IMR-90 (cell line): ENCODE results near the gene TDRKH. TPM values are rescaled to one million over a fixed set of nuclear protein-coding genes. Genes with fewer than 3 reads are reported as not detected.

Experiments
- ATAC-seq: fragments of 200-7000 bp; cut with Tn5 transposase; 2 replicates; pipeline ENCODE4 v1.9.1; 2020; ENCODE audit warnings: low read depth, mild to moderate bottlenecking, moderate library complexity
- BruUV-seq: library from RNA; stranded (reverse); fragments of 400-500 nt; replicated peaks from 2 replicates; lab custom pipeline; 2021; lab: Mats Ljungman, UMichigan
- CTCF ChIA-PET: fragments of 300-600 bp; formaldehyde crosslinking; extraction: SDS; loops from one replicate; lab custom pipeline; 2021; ENCODE audit warnings: antibody characterized with exemption; lab: Yijun Ruan, JAX
- POLR2A ChIA-PET: fragments of 300-600 bp; sonication (Branson Sonifier 250); formaldehyde crosslinking; loops from one replicate; lab custom pipeline; 2022; ENCODE audit warnings: antibody characterized with exemption; ENCODE audit not compliant: unreplicated experiment; lab: Charles Lee
- DNase-seq: peaks from one replicate; pipeline ENCODE4 v3.0.0; 2013
- H2AFZ ChIP-seq: replicated peaks from 2 replicates; pipeline ENCODE3; 2013; ENCODE audit warnings: low read length, mild to moderate bottlenecking; ENCODE audit not compliant: poor library complexity
- H2AK5ac ChIP-seq: 2 replicates; pipeline ENCODE4 v1.6.1; 2013; ENCODE audit warnings: low read depth, low read length, inconsistent platforms
- H2AK9ac ChIP-seq: replicated peaks from 2 replicates; pipeline ENCODE3; 2013; ENCODE audit warnings: mild to moderate bottlenecking, low read depth, low read length, moderate library complexity; ENCODE audit not compliant: poor library complexity
- H2BK120ac ChIP-seq: 2 replicates; pipeline ENCODE4 v1.6.1; 2013; ENCODE audit warnings: low read depth, low read length, inconsistent platforms
- H2BK15ac ChIP-seq: 3 replicates; pipeline ENCODE4 v1.6.1; 2013; ENCODE audit warnings: low read depth, low read length, inconsistent platforms
- H2BK20ac ChIP-seq: 2 replicates; pipeline ENCODE4 v1.6.1; 2013; ENCODE audit warnings: low read depth, mild to moderate bottlenecking, inconsistent platforms, low read length, moderate library complexity
- H2BK5ac ChIP-seq: 2 replicates; pipeline ENCODE4 v1.6.1; 2013; ENCODE audit warnings: mild to moderate bottlenecking, low read depth, low read length, inconsistent platforms; ENCODE audit not compliant: poor library complexity, severe bottlenecking
- H3K14ac ChIP-seq: replicated peaks from 2 replicates; pipeline ENCODE4 v1.6.1; 2013; ENCODE audit warnings: low read depth, low read length, inconsistent platforms
- H3K18ac ChIP-seq: 2 replicates; pipeline ENCODE4 v1.6.1; 2013; ENCODE audit warnings: low read depth, low read length, control low read depth
- H3K23ac ChIP-seq: 2 replicates; pipeline ENCODE4 v1.6.1; 2013; ENCODE audit warnings: low read depth, low read length, inconsistent platforms
- H3K27ac ChIP-seq: 2 replicates; pipeline ENCODE4 v1.5.1; 2013; ENCODE audit warnings: mild to moderate bottlenecking, control low read depth, low read length; ENCODE audit not compliant: insufficient read depth
- H3K27me3 ChIP-seq: 2 replicates; pipeline ENCODE4 v1.6.1; 2013; ENCODE audit warnings: low read length; ENCODE audit not compliant: control insufficient read depth, insufficient read depth
- H3K36me3 ChIP-seq: 2 replicates; pipeline ENCODE4 v1.6.1; 2013; ENCODE audit warnings: low read length, mixed read lengths; ENCODE audit not compliant: control insufficient read depth, insufficient read depth
- H3K4ac ChIP-seq: 2 replicates; pipeline ENCODE4 v1.6.1; 2013; ENCODE audit warnings: low read depth, low read length, inconsistent platforms
- H3K4me1 ChIP-seq: 2 replicates; pipeline ENCODE4 v1.6.1; 2013; ENCODE audit warnings: low read length, mixed read lengths; ENCODE audit not compliant: control insufficient read depth, insufficient read depth
- H3K4me2 ChIP-seq: 2 replicates; pipeline ENCODE4 v1.6.1; 2013; ENCODE audit warnings: low read depth, mild to moderate bottlenecking, control low read depth, low read length, moderate library complexity
- H3K4me3 ChIP-seq: 2 replicates; pipeline ENCODE4 v1.5.1; 2013; ENCODE audit warnings: low read depth, mild to moderate bottlenecking, control low read depth, low read length, moderate library complexity; ENCODE audit not compliant: insufficient read depth
- H3K56ac ChIP-seq: 2 replicates; pipeline ENCODE4 v1.6.1; 2013; ENCODE audit warnings: low read length, inconsistent platforms; ENCODE audit not compliant: insufficient read depth; ENCODE audit errors: extremely low read depth
- H3K79me1 ChIP-seq, 2 experiments: 2 replicates each; pipeline ENCODE4 v1.6.1; 2013; ENCODE audit warnings: low read length in 2 of 2, inconsistent platforms in 1 of 2, low read depth in 1 of 2
- H3K9ac ChIP-seq: 2 replicates; pipeline ENCODE4 v1.6.1; 2013; ENCODE audit warnings: low read depth, low read length, control low read depth
- H3K9me1 ChIP-seq: 2 replicates; pipeline ENCODE4 v1.6.1; 2013; ENCODE audit warnings: low read length, inconsistent platforms; ENCODE audit not compliant: insufficient read depth
- H3K9me3 ChIP-seq: 2 replicates; pipeline ENCODE4 v1.6.1; 2013; ENCODE audit warnings: low read length; ENCODE audit not compliant: control insufficient read depth, insufficient read depth
- H4K20me1 ChIP-seq: 2 replicates; pipeline ENCODE4 v1.6.1; 2013; ENCODE audit warnings: low read length, inconsistent platforms; ENCODE audit not compliant: insufficient read depth
- H4K5ac ChIP-seq: 2 replicates; pipeline ENCODE4 v1.6.1; 2013; ENCODE audit warnings: mild to moderate bottlenecking, low read depth, low read length, control low read depth
- H4K8ac ChIP-seq, 2 experiments: 2 replicates each; pipeline ENCODE4 v1.6.1; 2013; ENCODE audit warnings: low read depth in 2 of 2, low read length in 2 of 2, control low read depth in 1 of 2, inconsistent platforms in 1 of 2
- H4K91ac ChIP-seq: 2 replicates; pipeline ENCODE4 v1.6.1; 2013; ENCODE audit warnings: low read depth, low read length, inconsistent platforms; ENCODE audit not compliant: insufficient read depth
- BHLHE40 ChIP-seq: fragments of 150-350 bp; IDR thresholded peaks from 2 replicates; pipeline ENCODE4 v1.6.1; 2016; ENCODE audit warnings: mild to moderate bottlenecking, low read depth, low read length
- CEBPB ChIP-seq: IDR thresholded peaks from 2 replicates; pipeline ENCODE4 v1.6.1; 2012; ENCODE audit warnings: low read depth, low read length, improper control_type of control experiment
- CHD1 ChIP-seq: IDR thresholded peaks from 2 replicates; pipeline ENCODE4 v1.6.1; 2012; ENCODE audit warnings: low read depth, low read length, improper control_type of control experiment
- CTCF ChIP-seq: conservative IDR thresholded peaks from 2 replicates; pipeline ENCODE4 v1.5.1; 2012; ENCODE audit warnings: mild to moderate bottlenecking, low read depth, low read length, improper control_type of control experiment
- ELK1 ChIP-seq: fragments of 150-350 bp; IDR thresholded peaks from 2 replicates; pipeline ENCODE4 v1.6.1; 2016; ENCODE audit warnings: low read depth, mild to moderate bottlenecking, low read length, moderate library complexity, borderline replicate concordance
- FOS ChIP-seq: fragments of 150-350 bp; IDR thresholded peaks from 2 replicates; pipeline ENCODE4 v1.6.1; 2016; ENCODE audit warnings: low read depth, low read length
- MAFK ChIP-seq: IDR thresholded peaks from 2 replicates; pipeline ENCODE4 v1.6.1; 2012; ENCODE audit warnings: low read depth, low read length, improper control_type of control experiment
- MAZ ChIP-seq: IDR thresholded peaks from 2 replicates; pipeline ENCODE4 v1.6.1; 2012; ENCODE audit warnings: low read depth, mild to moderate bottlenecking, low read length, improper control_type of control experiment, moderate library complexity, borderline replicate concordance
- MXI1 ChIP-seq: IDR thresholded peaks from 2 replicates; pipeline ENCODE4 v1.6.1; 2012; ENCODE audit warnings: low read depth, mild to moderate bottlenecking, low read length, moderate library complexity, borderline replicate concordance
- NFE2L2 ChIP-seq: fragments of 150-350 bp; IDR thresholded peaks from 2 replicates; pipeline ENCODE4 v1.6.1; 2016; ENCODE audit warnings: low read depth, mild to moderate bottlenecking, low read length
- POLR2A ChIP-seq: IDR thresholded peaks from 2 replicates; pipeline ENCODE4 v1.6.1; 2012; ENCODE audit warnings: mild to moderate bottlenecking, low read depth, low read length
- RAD21 ChIP-seq: IDR thresholded peaks from 2 replicates; pipeline ENCODE4 v1.6.1; 2012; ENCODE audit warnings: low read length, improper control_type of control experiment
- RCOR1 ChIP-seq: IDR thresholded peaks from 2 replicates; pipeline ENCODE4 v1.6.1; 2012; ENCODE audit warnings: mild to moderate bottlenecking, low read length, improper control_type of control experiment; ENCODE audit not compliant: insufficient replicate concordance
- RFX5 ChIP-seq: IDR thresholded peaks from 2 replicates; pipeline ENCODE4 v1.8.0; 2012; ENCODE audit warnings: low read depth, mild to moderate bottlenecking, low read length, moderate library complexity
- SMC3 ChIP-seq: fragments of 150-350 bp; IDR thresholded peaks from 2 replicates; pipeline ENCODE4 v1.6.1; 2016; ENCODE audit warnings: low read depth, mild to moderate bottlenecking, antibody characterized with exemption, low read length, moderate library complexity
- USF2 ChIP-seq: fragments of 150-350 bp; IDR thresholded peaks from 2 replicates; pipeline ENCODE4 v1.6.1; 2017; ENCODE audit warnings: mild to moderate bottlenecking, antibody characterized with exemption, low read length, low read depth
- WGBS, 2 experiments: methylation state at CpG; one replicate each; pipeline versions ENCODE4 v1.1.5 to v1.1.7; 2013; ENCODE audit warnings: missing lambda C conversion rate in 2 of 2; ENCODE audit not compliant: insufficient read length in 1 of 2; ENCODE audit errors: extremely low coverage in 2 of 2; 5-methylcytosine and 5-hydroxymethylcytosine counted together
- dilution Hi-C: fragments of 300-500 bp; cut with HindIII; formaldehyde crosslinking; loops from one replicate; pipeline ENCODE4 v1.14.3; 2018; ENCODE audit warnings: low sequenced_read_pairs; ENCODE audit not compliant: unreplicated experiment
- in situ Hi-C: fragments of 300-500 bp; cut with MboI; formaldehyde crosslinking; loops from 3 replicates; pipeline ENCODE4 v1.14.3; 2019; ENCODE audit warnings: low sequenced_read_pairs, inconsistent platforms, mixed read lengths
- intact Hi-C: fragments of 100-400 bp; cut with micrococcal nuclease; formaldehyde crosslinking; loops from 2 replicates; pipeline ENCODE4 v1.10.0; 2022
- polyA plus RNA-seq, 3 experiments: library from polyadenylated mRNA; depleted of rRNA; stranded (reverse); fragments of >200 nt; gene quantifications; 2 replicates each; pipeline ENCODE4 v1.2.3, GENCODE V29; 2012; ENCODE audit warnings: low replicate concordance in 1 of 3
- total RNA-seq: library from RNA; depleted of rRNA; stranded (reverse); fragments of >200 nt; gene quantifications from 2 replicates; pipeline ENCODE4 v1.2.3, GENCODE V29; 2012

TDRKH gene
- total and polyA plus RNA-seq, 2 of the 4 experiments (the other 2 are of a cell fraction) = 1.2 to 2.2 TPM

GRCh38 chr1:151809290-151809984 is 19.1 kb upstream of the TDRKH start:
- dilution Hi-C loops (no loop called here), in situ Hi-C loops (no loop called here), intact Hi-C loops (no loop called here)
- CTCF ChIA-PET = no interaction called here
- no peak overlapping the region for H4K91ac ChIP-seq
- H2BK120ac ChIP-seq = no peak overlapping the region
- 43% methylated on average over 1 of the region's 8 CpGs; no CpG with 5 or more reads in 1 of the 2 experiments for WGBS, 2 experiments
- no peak overlapping the region for H3K4ac ChIP-seq
- no peak overlapping the region for H2BK20ac ChIP-seq
- H3K14ac ChIP-seq = no peak overlapping the region
- no peak overlapping the region for H3K4me3 ChIP-seq
- ATAC-seq (no peak), DNase-seq (no peak)
- TF ChIP-seq RFX5 = no peak
- TF ChIP-seq NFE2L2 = no peak
- TF ChIP-seq MAFK = no peak
- TF ChIP-seq POLR2A = no peak
- no peak for TF ChIP-seq CEBPB
- no peak for TF ChIP-seq RAD21
- no peak for TF ChIP-seq USF2
- no peak for TF ChIP-seq RCOR1
- no peak for TF ChIP-seq FOS
- TF ChIP-seq CTCF = no peak
- TF ChIP-seq SMC3 = no peak
- TF ChIP-seq CHD1 = no peak
- no peak for TF ChIP-seq MAZ
- TF ChIP-seq MXI1 = no peak
- TF ChIP-seq BHLHE40 = no peak
- no peak for TF ChIP-seq ELK1
- no peaks in the 10 kb centered on the region; the same call in 1 of the 2 replicates for H3K9me1 ChIP-seq
- H3K18ac ChIP-seq = no peak overlapping the region
- no peak overlapping the region for H4K5ac ChIP-seq
- POLR2A ChIA-PET = no interaction called here
- no peak overlapping the region for H2BK15ac ChIP-seq
- H3K4me1 ChIP-seq = no peaks in the 10 kb centered on the region
- no peaks in the 10 kb centered on the region for H3K36me3 ChIP-seq
- no peak overlapping the region for H2AK5ac ChIP-seq
- H2BK5ac ChIP-seq = no peak overlapping the region
- peaks cover 76% of the 10 kb centered on the region for H3K27me3 ChIP-seq
- H3K4me2 ChIP-seq = no peak overlapping the region
- H4K20me1 ChIP-seq = no peaks in the 10 kb centered on the region
- H3K79me1 ChIP-seq = no peaks in the 10 kb centered on the region
- H3K56ac ChIP-seq = no peak overlapping the region
- no peak overlapping the region for H3K23ac ChIP-seq
- BruUV-seq = no TSS peak
- no peaks in the 10 kb centered on the region for H3K9me3 ChIP-seq
- H2AK9ac ChIP-seq = no peak overlapping the region
- H3K27ac ChIP-seq = no peak overlapping the region
- H4K8ac ChIP-seq = no peak overlapping the region
- no peak overlapping the region for H3K9ac ChIP-seq
- H2AFZ ChIP-seq = no peak overlapping the region
